ENCODE results near the gene EGR1.
A peak's percentile ranks its signal among the peaks of the same experiment; 100 is the strongest.

The EGR1 gene

GRCh38 chr5:138465261-138466124, at the start of gene EGR1:
TSS of gene EGR1 (plus strand) at chr5:138465479. CDS start at chr5:138465762, 283 bp downstream.
- Histone ChIP-seq H3K4me1 (ENCODE audit: control insufficient read depth, insufficient read depth, low read length) (peaks cover 29% of the 10 kb centered on the region), H3K4me3 (ENCODE audit: low read length) (peak within 1 kb of the TSS; percentile 89), H3K36me3 (ENCODE audit: control insufficient read depth, insufficient read depth, low read length) (no peaks in the 10 kb centered on the region), H3K27me3 (ENCODE audit: control insufficient read depth, insufficient read depth, low read length) (no peaks in the 10 kb centered on the region), H3K9me3 (ENCODE audit: control insufficient read depth, low read length) (no peaks in the 10 kb centered on the region), H3K9ac (ENCODE audit: low read length) (peak within 1 kb of the TSS; percentile 94)

GRCh38 chr5:138418444-138418843, 46.8 kb upstream of the EGR1 start:
- H3K9me3 ChIP-seq (ENCODE audit: control insufficient read depth, low read length): no peaks in the 10 kb centered on the region
- H3K36me3 ChIP-seq (ENCODE audit: control insufficient read depth, insufficient read depth, low read length): peaks cover 16% of the 10 kb centered on the region
- no peak overlapping the region for H3K9ac ChIP-seq (ENCODE audit: low read length)
- no peaks in the 10 kb centered on the region for H3K4me1 ChIP-seq (ENCODE audit: control insufficient read depth, insufficient read depth, low read length)
- no peak overlapping the region for H3K4me3 ChIP-seq (ENCODE audit: low read length)
- no peaks in the 10 kb centered on the region for H3K27me3 ChIP-seq (ENCODE audit: control insufficient read depth, insufficient read depth, low read length)

GRCh38 chr5:138425079-138425478, 40.2 kb upstream of the EGR1 start:
- no peaks in the 10 kb centered on the region for H3K4me1 ChIP-seq (ENCODE audit: control insufficient read depth, insufficient read depth, low read length)
- H3K27me3 ChIP-seq (ENCODE audit: control insufficient read depth, insufficient read depth, low read length): no peaks in the 10 kb centered on the region
- peaks cover 26% of the 10 kb centered on the region for H3K36me3 ChIP-seq (ENCODE audit: control insufficient read depth, insufficient read depth, low read length)
- no peaks in the 10 kb centered on the region for H3K9me3 ChIP-seq (ENCODE audit: control insufficient read depth, low read length)
- H3K4me3 ChIP-seq (ENCODE audit: low read length): no peak overlapping the region
- H3K9ac ChIP-seq (ENCODE audit: low read length): no peak overlapping the region

GRCh38 chr5:138435943-138436342, 29.3 kb upstream of the EGR1 start:
- Histone ChIP-seq H3K4me1 (ENCODE audit: control insufficient read depth, insufficient read depth, low read length) (peaks cover 5% of the 10 kb centered on the region), H3K27me3 (ENCODE audit: control insufficient read depth, insufficient read depth, low read length) (peaks cover 4% of the 10 kb centered on the region), H3K36me3 (ENCODE audit: control insufficient read depth, insufficient read depth, low read length) (peaks cover 13% of the 10 kb centered on the region), H3K9ac (ENCODE audit: low read length) (no peak overlapping the region), H3K9me3 (ENCODE audit: control insufficient read depth, low read length) (no peaks in the 10 kb centered on the region), H3K4me3 (ENCODE audit: low read length) (no peak overlapping the region)

GRCh38 chr5:138438003-138438723, 27.1 kb upstream of the EGR1 start:
- peaks cover 4% of the 10 kb centered on the region for H3K27me3 ChIP-seq (ENCODE audit: control insufficient read depth, insufficient read depth, low read length)
- H3K9ac ChIP-seq (ENCODE audit: low read length): peak overlapping the region; percentile 29
- peaks cover 8% of the 10 kb centered on the region for H3K36me3 ChIP-seq (ENCODE audit: control insufficient read depth, insufficient read depth, low read length)
- H3K4me1 ChIP-seq (ENCODE audit: control insufficient read depth, insufficient read depth, low read length): peaks cover 5% of the 10 kb centered on the region
- no peak overlapping the region for H3K4me3 ChIP-seq (ENCODE audit: low read length)
- H3K9me3 ChIP-seq (ENCODE audit: control insufficient read depth, low read length): no peaks in the 10 kb centered on the region

- peaks cover 4% of the 10 kb centered on the region for H3K27me3 ChIP-seq (ENCODE audit: control insufficient read depth, insufficient read depth, low read length)
- peaks cover 8% of the 10 kb centered on the region for H3K36me3 ChIP-seq (ENCODE audit: control insufficient read depth, insufficient read depth, low read length)
- H3K4me1 ChIP-seq (ENCODE audit: control insufficient read depth, insufficient read depth, low read length): peaks cover 5% of the 10 kb centered on the region
- H3K9me3 ChIP-seq (ENCODE audit: control insufficient read depth, low read length): no peaks in the 10 kb centered on the region
- H3K9ac ChIP-seq (ENCODE audit: low read length): peak within 1 kb of the TSS; percentile 29
- H3K4me3 ChIP-seq (ENCODE audit: low read length): no peak within 1 kb of the TSS
These were observed 26.4 kb upstream of the EGR1 start, which contains the start of gene REEP2 for GRCh38 chr5:138438724-138439476. TSS of gene REEP2 (plus strand) at chr5:138439057. CDS start at chr5:138439209, 152 bp downstream.

- no peaks in the 10 kb centered on the region for H3K9me3 ChIP-seq (ENCODE audit: control insufficient read depth, low read length)
- H3K9ac ChIP-seq (ENCODE audit: low read length): no peak overlapping the region
- no peak overlapping the region for H3K4me3 ChIP-seq (ENCODE audit: low read length)
- peaks cover 8% of the 10 kb centered on the region for H3K36me3 ChIP-seq (ENCODE audit: control insufficient read depth, insufficient read depth, low read length)
- H3K27me3 ChIP-seq (ENCODE audit: control insufficient read depth, insufficient read depth, low read length): peaks cover 4% of the 10 kb centered on the region
- peaks cover 5% of the 10 kb centered on the region for H3K4me1 ChIP-seq (ENCODE audit: control insufficient read depth, insufficient read depth, low read length)
These were observed 25.7 kb upstream of the EGR1 start for GRCh38 chr5:138439477-138440158.

GRCh38 chr5:138440159-138441073, 24.9 kb upstream of the EGR1 start:
- Histone ChIP-seq H3K27me3 (ENCODE audit: control insufficient read depth, insufficient read depth, low read length) (peaks cover 4% of the 10 kb centered on the region), H3K36me3 (ENCODE audit: control insufficient read depth, insufficient read depth, low read length) (peaks cover 7% of the 10 kb centered on the region), H3K4me3 (ENCODE audit: low read length) (no peak overlapping the region), H3K9ac (ENCODE audit: low read length) (no peak overlapping the region), H3K9me3 (ENCODE audit: control insufficient read depth, low read length) (no peaks in the 10 kb centered on the region), H3K4me1 (ENCODE audit: control insufficient read depth, insufficient read depth, low read length) (peaks cover 5% of the 10 kb centered on the region)

GRCh38 chr5:138441221-138441620, 24.1 kb upstream of the EGR1 start:
- no peaks in the 10 kb centered on the region for H3K9me3 ChIP-seq (ENCODE audit: control insufficient read depth, low read length)
- no peak overlapping the region for H3K4me3 ChIP-seq (ENCODE audit: low read length)
- no peak overlapping the region for H3K9ac ChIP-seq (ENCODE audit: low read length)
- H3K27me3 ChIP-seq (ENCODE audit: control insufficient read depth, insufficient read depth, low read length): peaks cover 4% of the 10 kb centered on the region
- no peaks in the 10 kb centered on the region for H3K36me3 ChIP-seq (ENCODE audit: control insufficient read depth, insufficient read depth, low read length)
- H3K4me1 ChIP-seq (ENCODE audit: control insufficient read depth, insufficient read depth, low read length): peaks cover 5% of the 10 kb centered on the region

GRCh38 chr5:138444078-138444773, 21.1 kb upstream of the EGR1 start:
- H3K36me3 ChIP-seq (ENCODE audit: control insufficient read depth, insufficient read depth, low read length): no peaks in the 10 kb centered on the region
- H3K9ac ChIP-seq (ENCODE audit: low read length): no peak overlapping the region

More at GRCh38 chr5:138444078-138444773, 21.1 kb upstream of the EGR1 start:
- H3K9me3 ChIP-seq (ENCODE audit: control insufficient read depth, low read length): no peaks in the 10 kb centered on the region
- H3K27me3 ChIP-seq (ENCODE audit: control insufficient read depth, insufficient read depth, low read length): peaks cover 2% of the 10 kb centered on the region
- no peaks in the 10 kb centered on the region for H3K4me1 ChIP-seq (ENCODE audit: control insufficient read depth, insufficient read depth, low read length)
- no peak overlapping the region for H3K4me3 ChIP-seq (ENCODE audit: low read length)

All from mucosa of stomach (tissue), 1 donor.